GM10248 (cell line): ENCODE data around the gene ZBTB48.

ENCODE experiments used
- CTCF ChIA-PET: fragments of 300-600 bp; sonication (Branson Sonifier 250); formaldehyde crosslinking; extraction: SDS; loops from one replicate; lab custom pipeline; 2021; ENCODE audit warnings: antibody characterized with exemption; lab: Yijun Ruan, JAX
- POLR2A ChIA-PET: fragments of 350-650 bp; sonication (Branson Sonifier 250); formaldehyde crosslinking; extraction: SDS; loops from one replicate; lab custom pipeline; 2020; ENCODE audit warnings: antibody characterized with exemption; lab: Yijun Ruan, JAX
- DNase-seq: peaks from one replicate; pipeline ENCODE4 v3.0.0; 2012; ENCODE audit errors: extremely low spot score
- CTCF ChIP-seq: IDR thresholded peaks from 2 replicates; pipeline ENCODE4 v1.5.1; 2012; ENCODE audit warnings: mild to moderate bottlenecking, low read depth; ENCODE audit errors: extremely low read depth, missing control alignments, control extremely low read depth

ZBTB48 gene

DNA sequence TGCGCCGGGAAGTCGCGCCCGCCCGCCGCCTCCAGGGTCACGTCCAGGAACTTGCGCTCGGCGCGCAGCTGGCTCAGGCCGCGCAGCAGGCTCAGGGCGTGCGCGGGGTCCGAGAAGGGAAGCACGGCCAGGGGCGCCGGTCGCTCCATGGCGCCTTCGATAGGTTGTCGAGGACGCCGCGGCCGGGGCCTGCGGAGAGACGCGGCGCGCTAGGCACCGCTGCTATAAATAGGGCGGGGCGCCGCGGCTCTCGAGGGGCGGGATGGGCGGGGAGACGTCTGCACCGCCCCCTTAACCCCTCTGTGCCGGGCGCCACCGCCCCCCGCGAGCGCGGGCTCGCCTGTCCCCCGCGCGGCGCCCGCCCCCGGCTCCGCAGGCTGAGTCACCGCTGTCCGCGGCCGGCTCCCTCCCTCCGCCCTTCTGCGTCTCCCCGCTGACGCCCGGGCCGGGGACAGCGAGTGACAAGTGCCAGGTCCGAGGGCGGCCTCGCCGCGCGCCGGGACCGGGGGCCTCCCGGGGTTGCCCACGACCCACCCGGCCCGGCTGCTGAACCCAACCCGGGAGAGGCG is 23.0 kb downstream of the ZBTB48 start, which contains the start of gene KLHL21:
KLHL21 (minus strand) TSS at position 201 of the 569 bp plus-strand sequence; CDS start at position 149, 52 bp downstream.
- TF ChIP-seq CTCF, result no peak
- peak; percentile 92 for DNase-seq
- POLR2A ChIA-PET, result interaction anchor here (0.9 to 1.2 kb wide), 2 partner anchors 13 to 23 kb away, joined by 3 read pairs; partner anchors contain the start of gene ZBTB48
- CTCF ChIA-PET, result interaction anchor here (1.0 to 3.6 kb wide), 5 partner anchors 20 to 49 kb away, joined by 4 to 16 read pairs (median 4); partner anchors contain the start of genes NOL9 and ZBTB48

GRCh38 chr1:6603238-6603914 is 23.6 kb downstream of the ZBTB48 start:
- ChIA-PET POLR2A (interaction anchor here (0.9 kb wide), 1 partner anchor 24 kb away, joined by 3 read pairs; the partner anchor contains the start of gene ZBTB48), CTCF (interaction anchor here (1.0 to 1.9 kb wide), 4 partner anchors 14 to 49 kb away, joined by 4 to 6 read pairs (median 4); partner anchors contain the start of gene NOL9)
- peak; percentile 59 for DNase-seq
- no peak for TF ChIP-seq CTCF

GRCh38 chr1:6603915-6604558 is 24.2 kb downstream of the ZBTB48 start:
- POLR2A ChIA-PET, result interaction anchor here (0.9 kb wide), 1 partner anchor 24 kb away, joined by 3 read pairs; the partner anchor contains the start of gene ZBTB48
- CTCF ChIA-PET, result interaction anchor here (1.0 to 1.9 kb wide), 4 partner anchors 14 to 50 kb away, joined by 4 to 6 read pairs (median 4); partner anchors contain the start of gene NOL9
- TF ChIP-seq CTCF, result no peak
- no peak for DNase-seq

GRCh38 chr1:6612641-6613360 is 33.0 kb downstream of the ZBTB48 start:
- CTCF ChIA-PET, result interaction anchor here (0.9 to 1.8 kb wide), 3 partner anchors 11 to 59 kb away, joined by 3 to 4 read pairs (median 4); partner anchors contain the start of gene NOL9
- DNase-seq, result peak; percentile 76
- POLR2A ChIA-PET, result no interaction called here
- no peak for TF ChIP-seq CTCF

GRCh38 chr1:6613361-6614018 is 33.7 kb downstream of the ZBTB48 start, which contains the start of gene PHF13:
PHF13 (plus strand) TSS chr1:6613731; CDS start chr1:6614067, 336 bp downstream.
- no peak for TF ChIP-seq CTCF
- DNase-seq, result peak; percentile 98
- POLR2A ChIA-PET, result no interaction called here
- CTCF ChIA-PET, result no interaction called here
